Esophagus muscularis mucosa (tissue), 4 donors: ENCODE measurements around the gene FIGNL2. TPM values are rescaled to one million over a fixed set of nuclear protein-coding genes. Genes with fewer than 3 reads are reported as not detected.

Source experiments
- DNase-seq: peaks from one replicate; pipeline ENCODE4 v3.0.0-alpha.2; 2017; ENCODE audit errors: extremely low spot score
- H3K27ac ChIP-seq, 4 donors: fragments of 200-600 bp; sonication (generic); replicated peaks in 1 of 4; 1 replicate in 3 of 4; 2 replicates in 1 of 4; pipeline ENCODE4 v1.5.1; 2016 to 2019; ENCODE audit warnings: mild to moderate bottlenecking in 1 of 4
- H3K27me3 ChIP-seq, 4 donors: fragments of 200-600 bp; sonication (generic); one replicate each; pipeline versions ENCODE4 v1.5.1 to v1.6.0; 2016 to 2019
- H3K36me3 ChIP-seq, 4 donors: fragments of 200-600 bp; sonication (generic); one replicate each; pipeline ENCODE4 v1.5.1; 2016 to 2019
- H3K4me1 ChIP-seq, 4 donors: fragments of 200-600 bp; sonication (generic); one replicate each; pipeline ENCODE4 v1.5.1; 2016 to 2019
- H3K4me3 ChIP-seq, 4 donors: fragments of 200-600 bp; sonication (generic); 1 replicate in 2 of 4; 2 replicates in 2 of 4; pipeline ENCODE4 v1.5.1; 2016 to 2019; ENCODE audit warnings: mild to moderate bottlenecking in 4 of 4, moderate library complexity in 1 of 4
- H3K9me3 ChIP-seq, 4 donors: fragments of 200-600 bp; sonication (generic); 1 replicate in 3 of 4; 2 replicates in 1 of 4; pipeline ENCODE4 v1.5.1; 2016 to 2019
- EP300 ChIP-seq: sonication (generic); formaldehyde crosslinking; IDR thresholded peaks from one replicate; pipeline ENCODE4 v1.6.1; 2017; ENCODE audit warnings: antibody characterized with exemption
- POLR2A ChIP-seq: fragments of 450-650 bp; IDR thresholded peaks from one replicate; pipeline ENCODE4 v1.6.1; 2017; ENCODE audit warnings: antibody characterized with exemption, moderate library complexity, mild to moderate bottlenecking, low read depth
- POLR2AphosphoS5 ChIP-seq, 2 donors: sonication (generic); formaldehyde crosslinking; IDR thresholded peaks; one replicate each; pipeline ENCODE4 v1.6.1; 2017; ENCODE audit warnings: antibody characterized with exemption in 2 of 2
- WGBS: methylation state at CpG from one replicate; pipeline ENCODE4 v1.1.5; 2018; 5-methylcytosine and 5-hydroxymethylcytosine counted together
- intact Hi-C: fragments of 100-400 bp; cut with DNase I; formaldehyde crosslinking; loops from one replicate; pipeline ENCODE4 v1.15.1; 2023
- total RNA-seq, 4 donors: library from RNA; depleted of rRNA; stranded (reverse); fragments of >200 nt; gene quantifications; one replicate each; pipeline versions ENCODE4 v1.1.0 to v1.2.1, GENCODE V29; 2016
- TF ChIP-seq, protein P1 (sequence below), 3 experiments: fragments of 200-600 bp in 2 of 3; fragments of 450-650 bp in 1 of 3; sonication (generic) in 2 of 3; IDR thresholded peaks; one replicate each; pipeline ENCODE4 v1.5.1; 2017 to 2019; ENCODE audit warnings: antibody characterized with exemption in 3 of 3, mild to moderate bottlenecking in 2 of 3, moderate library complexity in 1 of 3

Gene FIGNL2
- total RNA-seq, 4 donors from 2014 or later, result 0.23 to 0.42 (median 0.36) TPM

GRCh38 chr12:51884676-51885229 lies 36.2 kb upstream of the FIGNL2 start:
- TF ChIP-seq, protein P1, sequence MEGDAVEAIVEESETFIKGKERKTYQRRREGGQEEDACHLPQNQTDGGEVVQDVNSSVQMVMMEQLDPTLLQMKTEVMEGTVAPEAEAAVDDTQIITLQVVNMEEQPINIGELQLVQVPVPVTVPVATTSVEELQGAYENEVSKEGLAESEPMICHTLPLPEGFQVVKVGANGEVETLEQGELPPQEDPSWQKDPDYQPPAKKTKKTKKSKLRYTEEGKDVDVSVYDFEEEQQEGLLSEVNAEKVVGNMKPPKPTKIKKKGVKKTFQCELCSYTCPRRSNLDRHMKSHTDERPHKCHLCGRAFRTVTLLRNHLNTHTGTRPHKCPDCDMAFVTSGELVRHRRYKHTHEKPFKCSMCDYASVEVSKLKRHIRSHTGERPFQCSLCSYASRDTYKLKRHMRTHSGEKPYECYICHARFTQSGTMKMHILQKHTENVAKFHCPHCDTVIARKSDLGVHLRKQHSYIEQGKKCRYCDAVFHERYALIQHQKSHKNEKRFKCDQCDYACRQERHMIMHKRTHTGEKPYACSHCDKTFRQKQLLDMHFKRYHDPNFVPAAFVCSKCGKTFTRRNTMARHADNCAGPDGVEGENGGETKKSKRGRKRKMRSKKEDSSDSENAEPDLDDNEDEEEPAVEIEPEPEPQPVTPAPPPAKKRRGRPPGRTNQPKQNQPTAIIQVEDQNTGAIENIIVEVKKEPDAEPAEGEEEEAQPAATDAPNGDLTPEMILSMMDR (IDR thresholded peaks at IDR 0.05), result no peak
- TF ChIP-seq POLR2AphosphoS5 (IDR thresholded peaks at IDR 0.05) (no peak), EP300 (no peak), POLR2A (no peak)
- 86% methylated on average over 11 of the region's 11 CpGs for WGBS
- H3K4me1 ChIP-seq, result peaks cover 13 to 21% (median 17%) of the 10 kb centered on the region in 4 donors
- no peak for DNase-seq
- no peak overlapping the region for H3K27ac ChIP-seq
- no peak overlapping the region for H3K4me3 ChIP-seq
- H3K36me3 ChIP-seq, result no peaks in the 10 kb centered on the region
- intact Hi-C loops, result no loop called here
- peaks cover 0 to 31% (median 7%) of the 10 kb centered on the region in 4 donors for H3K27me3 ChIP-seq
- peaks cover 0 to 6% (median 0%) of the 10 kb centered on the region in 4 donors for H3K9me3 ChIP-seq

DNA sequence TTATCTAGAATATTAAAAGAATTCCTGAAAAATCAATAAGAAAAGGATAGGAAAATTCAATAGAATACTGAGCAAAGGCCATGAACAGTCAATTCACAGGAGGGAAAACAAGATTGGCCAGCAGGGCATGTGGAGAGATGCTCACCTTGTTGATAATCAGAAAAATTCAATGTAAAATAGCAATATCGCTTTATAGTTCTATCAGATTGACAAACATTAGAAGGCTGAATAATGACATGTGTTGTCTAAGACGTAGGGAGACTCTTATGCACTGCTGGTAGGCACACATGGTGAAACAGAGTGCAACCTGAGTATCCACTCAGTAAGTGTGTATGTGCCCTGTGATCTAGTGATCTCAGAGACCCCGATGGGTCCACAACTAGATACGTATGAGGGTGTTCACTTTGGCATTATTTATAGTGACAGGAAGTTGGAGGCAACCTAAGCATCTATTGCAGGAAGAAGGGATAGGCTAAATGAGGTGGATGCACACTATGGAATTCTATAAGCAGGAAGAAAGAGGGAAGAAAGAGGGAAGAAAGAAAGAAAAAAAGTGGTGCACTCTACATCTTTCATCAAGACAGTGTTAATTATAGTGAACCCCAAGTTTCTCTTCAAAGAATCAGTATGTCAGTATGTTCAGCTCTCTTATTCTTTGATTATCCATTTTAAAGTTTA lies 35.6 kb upstream of the FIGNL2 start:
- Histone ChIP-seq H3K9me3 (peaks cover 0 to 6% (median 0%) of the 10 kb centered on the region in 4 donors), H3K27me3 (peaks cover 0 to 25% (median 7%) of the 10 kb centered on the region in 4 donors), H3K36me3 (no peaks in the 10 kb centered on the region), H3K4me1 (peaks cover 13 to 21% (median 17%) of the 10 kb centered on the region in 4 donors), H3K4me3 (no peak overlapping the region), H3K27ac (no peak overlapping the region)
- DNase-seq, result no peak
- WGBS, result 88% methylated on average over 4 of the region's 4 CpGs
- intact Hi-C loops, result no loop called here
- TF ChIP-seq POLR2AphosphoS5 (IDR thresholded peaks at IDR 0.05) (no peak), EP300 (no peak), POLR2A (no peak)
- TF ChIP-seq, protein P1 (IDR thresholded peaks at IDR 0.05), result no peak

DNA sequence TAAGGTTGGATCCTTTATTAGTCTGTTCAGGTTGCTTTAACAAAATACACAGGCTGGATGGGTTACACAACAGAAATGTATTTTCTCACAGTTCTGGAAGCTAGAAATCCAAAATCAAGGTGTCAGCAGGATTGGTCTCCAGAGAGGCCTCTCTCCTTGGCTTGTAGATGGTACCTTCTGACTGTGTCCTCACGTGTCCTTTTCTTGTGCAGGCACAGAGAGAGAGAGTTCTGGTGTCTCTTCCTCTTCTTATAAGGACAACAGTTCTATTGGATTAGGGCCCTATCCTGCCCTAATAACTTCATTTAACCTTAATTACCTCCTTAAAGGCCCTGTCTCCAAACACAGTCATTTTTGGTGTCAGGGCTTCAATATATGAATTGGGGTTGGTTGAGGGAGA lies 34.8 kb upstream of the FIGNL2 start:
- Histone ChIP-seq H3K4me1 (peaks cover 13 to 21% (median 16%) of the 10 kb centered on the region in 4 donors), H3K9me3 (peaks cover 0 to 6% (median 0%) of the 10 kb centered on the region in 4 donors), H3K36me3 (no peaks in the 10 kb centered on the region), H3K27ac (no peak overlapping the region), H3K27me3 (peaks cover 0 to 16% (median 7%) of the 10 kb centered on the region in 4 donors), H3K4me3 (no peak overlapping the region)
- intact Hi-C loops, result no loop called here
- WGBS, result 73% methylated on average over 1 of the region's 1 CpG
- no peak for DNase-seq
- TF ChIP-seq, protein P1 (IDR thresholded peaks at IDR 0.05), result no peak
- TF ChIP-seq POLR2AphosphoS5 (IDR thresholded peaks at IDR 0.05) (no peak), POLR2A (no peak), EP300 (no peak)

GRCh38 chr12:51879102-51879501 lies 30.6 kb upstream of the FIGNL2 start:
- Histone ChIP-seq H3K9me3 (peaks cover 0 to 6% (median 0%) of the 10 kb centered on the region in 4 donors), H3K4me3 (no peak overlapping the region), H3K27ac (no peak overlapping the region), H3K36me3 (no peaks in the 10 kb centered on the region), H3K27me3 (peaks cover 0 to 2% (median 0%) of the 10 kb centered on the region in 4 donors), H3K4me1 (no peaks in the 10 kb centered on the region)
- TF ChIP-seq POLR2AphosphoS5 (IDR thresholded peaks at IDR 0.05), result no peak
- TF ChIP-seq POLR2A, result no peak
- no peak for TF ChIP-seq EP300
- TF ChIP-seq, protein P1 (IDR thresholded peaks at IDR 0.05), result no peak
- WGBS, result 77% methylated on average over 3 of the region's 3 CpGs
- DNase-seq, result no peak
- intact Hi-C loops, result no loop called here
